ENCODE data around the gene TAGAP.

TAGAP gene

DNA sequence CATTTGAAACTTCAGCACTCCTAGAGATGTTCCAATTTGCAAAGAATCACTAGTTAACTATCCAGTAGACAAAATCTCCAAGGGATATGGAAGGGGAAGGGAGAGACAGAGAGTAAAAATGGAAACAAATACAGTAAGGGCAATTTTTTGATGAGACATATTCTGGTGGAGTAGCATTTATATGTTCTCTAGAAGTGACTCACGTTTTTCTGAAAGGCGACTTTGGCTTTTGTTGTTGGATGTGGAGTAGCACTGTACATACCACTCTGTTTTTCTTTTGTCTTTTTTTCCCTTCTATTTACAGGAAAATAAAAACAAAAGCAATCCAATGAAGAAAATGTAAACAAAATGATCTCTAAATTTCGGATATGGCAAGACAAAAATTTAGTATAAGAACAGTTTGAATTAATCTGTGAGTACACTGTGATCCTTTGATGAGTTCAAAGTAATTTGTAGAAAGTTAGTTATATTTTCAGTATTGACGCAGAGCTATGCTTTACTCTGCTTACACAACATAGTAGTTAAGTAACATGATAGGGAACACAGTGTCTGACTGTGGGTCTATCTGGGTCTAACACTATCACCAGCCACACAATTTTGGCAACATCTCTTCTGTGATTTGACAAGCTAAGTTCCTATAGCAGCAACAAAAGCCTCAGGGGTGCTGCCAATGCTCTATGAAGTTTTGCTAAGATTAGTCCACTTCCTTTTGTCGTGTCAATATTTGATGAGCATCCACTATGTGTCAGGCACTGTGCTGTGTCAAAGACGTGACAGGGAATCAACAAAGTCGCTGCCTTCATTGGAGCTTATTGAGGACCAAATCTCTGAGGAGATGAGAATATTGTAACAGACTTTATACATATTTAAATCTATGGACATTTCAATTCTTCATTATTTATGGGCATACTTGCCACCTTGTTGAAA is 27.3 kb upstream of the TAGAP start:
- DNase-seq (ENCODE audit: low read depth): no peak

DNA sequence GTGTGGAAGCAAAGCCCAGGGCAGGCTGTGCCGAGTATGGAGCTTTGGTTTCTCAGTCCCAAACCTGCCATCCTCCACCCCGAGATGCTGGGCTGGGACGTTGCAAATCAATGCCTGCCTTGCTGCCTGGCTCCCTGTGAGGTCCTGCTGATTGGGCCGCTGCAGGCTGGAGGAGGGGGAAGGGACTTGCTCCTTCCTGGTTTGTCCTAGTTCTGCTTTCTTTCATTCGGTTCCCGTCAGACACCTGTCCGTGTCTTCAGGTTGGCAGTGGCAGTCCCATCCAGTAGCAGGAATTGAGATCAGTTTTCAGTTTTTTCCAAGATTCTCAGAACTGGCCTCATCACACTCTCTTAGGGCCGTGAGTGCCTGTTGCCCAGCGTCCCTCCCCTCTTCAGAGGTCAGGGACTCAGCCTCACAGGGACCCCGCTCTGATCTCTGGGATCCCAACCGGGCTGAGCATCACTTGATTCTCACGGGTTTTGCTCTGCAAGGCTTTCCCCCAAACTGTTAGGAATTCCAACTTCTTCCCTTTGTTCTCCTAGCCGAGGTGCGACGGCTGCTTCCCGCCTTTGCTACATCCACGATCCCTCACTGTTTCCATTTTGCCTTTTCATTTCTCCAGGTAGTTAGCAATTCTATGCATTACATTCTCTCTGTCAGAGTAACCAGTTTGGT is 24.2 kb upstream of the TAGAP start:
- DNase-seq (ENCODE audit: low read depth): no peak

DNA sequence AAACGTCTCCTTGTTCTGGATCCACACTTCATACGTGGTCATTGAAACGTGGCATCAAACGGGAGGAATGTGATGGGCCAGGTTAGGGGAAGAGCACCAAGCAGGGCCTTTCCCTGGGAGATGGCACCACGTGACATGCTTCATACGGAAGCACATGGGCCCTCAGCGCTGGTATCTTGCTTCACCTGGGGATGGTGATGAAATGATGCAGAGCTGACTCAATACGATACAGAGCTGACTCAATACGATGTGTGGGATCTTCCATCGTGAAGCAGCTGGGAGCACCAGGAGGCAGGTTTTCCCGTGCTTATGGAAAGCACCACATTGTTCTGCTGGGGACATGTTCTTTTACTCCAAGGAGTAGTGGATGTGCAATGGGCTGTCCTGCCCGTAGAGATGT is 22.5 kb upstream of the TAGAP start:
- no peak for DNase-seq (ENCODE audit: low read depth)

DNA sequence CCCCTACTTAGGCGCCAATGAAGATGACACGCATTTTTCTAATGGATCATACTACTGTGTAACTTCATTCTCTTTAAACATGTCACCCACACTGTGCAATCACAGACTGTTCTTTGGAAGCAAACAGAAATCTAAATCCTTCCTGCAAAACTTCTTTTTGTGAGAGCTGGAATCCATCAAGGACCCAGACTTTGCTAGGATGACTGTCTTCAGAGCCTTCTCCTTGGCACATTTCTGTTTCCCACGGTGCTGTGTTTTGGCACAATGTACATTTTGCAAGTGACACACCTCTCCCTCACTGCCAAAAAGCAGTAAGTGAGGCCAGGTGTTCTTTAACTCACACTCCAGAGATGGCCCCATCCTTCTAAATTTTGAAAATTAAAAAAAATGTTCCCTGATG is 21.7 kb upstream of the TAGAP start:
- DNase-seq (ENCODE audit: low read depth): no peak

DNA sequence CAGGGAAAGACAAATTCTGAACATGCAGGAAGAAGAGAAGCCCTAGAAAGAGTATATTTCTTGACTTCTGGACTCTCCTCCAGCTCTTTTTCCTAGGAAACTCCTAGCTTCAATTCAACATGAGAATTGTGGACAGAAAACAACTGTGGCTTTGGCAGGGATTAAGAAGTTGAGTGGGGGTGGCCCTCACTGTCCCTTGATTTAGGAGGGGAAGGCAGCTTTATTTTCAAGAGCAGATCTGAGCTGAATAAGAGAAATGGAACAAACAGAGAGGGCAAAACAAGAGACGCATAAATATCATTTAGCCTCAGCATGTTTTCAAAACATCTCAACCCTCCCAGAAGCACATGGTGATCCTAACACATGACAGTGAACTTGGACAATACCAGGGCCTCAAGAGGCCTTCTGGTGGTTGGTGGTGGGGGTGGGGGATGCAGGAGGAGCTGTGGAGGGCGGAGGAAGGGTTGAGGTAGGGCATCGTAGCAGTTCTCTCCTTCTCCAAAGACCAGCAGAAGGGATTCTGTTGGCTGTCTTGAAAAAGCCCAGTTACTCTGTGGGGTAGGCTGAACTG is 21.1 kb upstream of the TAGAP start:
- DNase-seq (ENCODE audit: low read depth): no peak

DNA sequence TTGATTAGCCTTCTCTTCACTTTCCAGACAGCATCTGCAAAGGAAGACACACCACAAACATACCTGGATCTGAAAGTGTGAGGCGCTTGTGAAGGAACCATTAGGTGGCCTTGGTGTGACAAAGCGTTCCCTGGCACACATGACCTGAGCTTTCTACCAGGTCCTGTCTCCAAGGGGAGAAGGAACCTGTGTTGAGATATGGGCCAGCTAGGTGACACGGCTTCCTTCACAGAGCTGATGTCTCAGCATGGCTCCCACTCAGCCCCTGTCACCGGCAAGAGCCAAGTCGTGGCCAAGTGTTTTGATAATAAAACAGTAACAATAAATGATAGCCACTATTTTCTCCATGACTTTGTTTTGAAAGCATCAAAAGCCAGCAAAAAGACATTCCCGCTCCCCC is 20.3 kb upstream of the TAGAP start:
- no peak for DNase-seq (ENCODE audit: low read depth)

DNA sequence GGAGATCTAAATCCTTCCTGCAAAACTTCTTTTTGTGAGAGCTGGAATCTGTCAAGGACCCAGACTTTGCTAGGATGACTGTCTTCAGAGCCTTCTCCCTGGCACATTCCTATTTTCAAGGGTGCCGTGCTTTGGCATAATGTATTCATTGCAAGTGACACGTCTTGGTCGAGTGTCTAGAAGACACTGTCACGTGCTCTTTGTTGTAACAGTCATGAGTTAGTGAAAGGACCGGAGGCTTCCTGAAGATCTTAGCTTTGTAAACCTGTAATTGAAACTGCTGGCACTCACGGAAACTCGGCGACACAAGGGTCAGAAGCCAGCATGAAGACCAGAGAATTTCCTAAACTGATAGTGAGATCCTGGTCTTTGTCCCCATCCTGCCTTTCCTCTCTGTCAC is 19.7 kb upstream of the TAGAP start:
- DNase-seq (ENCODE audit: low read depth): no peak

DNA sequence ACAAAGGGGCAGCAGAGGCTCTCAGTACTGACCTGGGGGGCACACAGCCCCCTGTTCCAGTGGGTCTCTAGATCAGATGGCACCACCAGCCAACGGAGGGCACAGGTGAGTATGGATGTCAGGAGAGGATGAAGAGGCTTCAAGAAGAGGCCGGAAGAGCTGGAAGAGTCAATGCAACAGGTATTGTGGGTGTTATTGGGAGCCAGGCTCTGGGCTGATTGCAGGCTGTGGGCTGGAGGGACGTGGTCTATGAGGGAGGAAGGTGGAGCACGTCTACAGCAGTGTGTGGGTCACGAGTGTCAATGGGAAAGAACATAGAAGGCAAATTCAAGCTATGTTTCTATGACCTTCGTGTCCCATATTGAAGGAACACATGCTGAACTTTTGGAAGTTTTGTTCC is 18.8 kb upstream of the TAGAP start:
- no peak for DNase-seq (ENCODE audit: low read depth)

DNA sequence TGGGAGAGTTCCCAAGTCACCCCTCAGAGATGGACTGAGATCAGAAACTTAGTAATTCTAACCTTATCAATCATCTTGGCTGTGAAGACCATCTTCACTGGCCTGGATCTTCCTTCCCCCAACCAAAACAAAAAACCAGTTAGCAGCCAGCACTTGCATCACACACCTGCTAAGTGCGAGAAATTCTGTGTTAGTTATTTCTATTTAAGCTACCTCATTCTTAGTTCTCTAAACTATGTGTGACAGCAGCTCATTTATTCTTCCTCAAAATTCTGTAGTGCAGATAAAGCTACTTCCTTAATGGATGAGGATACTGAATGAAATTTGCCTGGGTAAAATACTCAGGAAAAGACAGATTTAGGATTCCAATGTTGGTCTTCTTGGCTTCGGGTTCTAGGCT is 18.2 kb upstream of the TAGAP start:
- no peak for DNase-seq (ENCODE audit: low read depth)

DNA sequence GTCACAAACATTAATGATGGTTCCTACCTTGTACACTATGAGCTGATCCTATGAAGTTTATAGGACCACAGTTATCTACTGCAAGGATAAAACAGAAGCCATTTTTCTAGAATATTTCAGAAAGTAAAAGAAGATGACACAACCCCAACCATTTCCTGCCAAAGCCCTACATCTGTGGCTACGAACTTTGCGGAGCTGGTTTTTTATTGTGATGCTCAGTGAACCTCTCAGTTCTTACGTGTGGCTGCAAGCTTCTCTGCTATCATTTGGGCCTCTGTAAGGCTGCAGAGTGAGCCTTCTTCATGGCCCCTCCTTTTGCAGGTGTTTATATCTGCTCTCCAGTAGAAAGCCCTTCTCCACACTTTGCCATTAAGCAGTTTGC is 17.8 kb upstream of the TAGAP start:
- no peak for DNase-seq (ENCODE audit: low read depth)

DNA sequence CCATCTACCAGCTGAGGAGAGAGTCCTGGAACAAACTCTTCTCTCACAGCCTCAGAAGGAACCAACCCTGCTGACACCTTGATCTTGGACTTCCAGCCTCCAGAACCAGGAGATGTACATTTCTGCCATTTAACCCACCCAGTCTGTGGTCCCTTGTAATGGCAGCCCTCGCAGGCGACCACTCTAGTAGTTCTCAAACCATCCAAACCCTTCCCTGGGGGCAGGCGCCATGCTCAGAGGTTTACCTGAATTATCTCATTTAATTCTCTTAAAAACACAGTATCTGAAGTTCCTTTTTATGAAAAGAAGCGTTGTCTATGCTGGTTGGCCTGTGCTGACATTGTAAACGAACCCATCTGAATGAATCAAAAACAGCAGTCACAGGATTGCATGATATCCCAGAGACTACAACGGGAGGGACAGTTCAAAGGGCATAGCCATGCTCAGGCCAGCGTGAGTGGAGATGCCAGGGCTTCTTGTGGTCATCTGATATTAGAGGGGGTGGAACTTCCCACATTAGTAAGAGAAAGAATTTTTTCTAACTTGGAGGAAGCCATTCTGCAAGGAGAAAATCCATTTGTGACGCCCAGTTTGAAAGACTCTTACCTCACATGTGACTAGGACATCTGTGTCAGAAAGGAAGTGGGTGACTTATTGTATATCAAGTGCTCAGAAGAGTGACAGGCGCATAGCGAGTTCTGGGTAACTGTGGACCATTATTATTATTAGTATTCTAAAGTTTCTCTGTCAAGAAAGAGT is 17.2 kb upstream of the TAGAP start:
- no peak for DNase-seq (ENCODE audit: low read depth)

DNA sequence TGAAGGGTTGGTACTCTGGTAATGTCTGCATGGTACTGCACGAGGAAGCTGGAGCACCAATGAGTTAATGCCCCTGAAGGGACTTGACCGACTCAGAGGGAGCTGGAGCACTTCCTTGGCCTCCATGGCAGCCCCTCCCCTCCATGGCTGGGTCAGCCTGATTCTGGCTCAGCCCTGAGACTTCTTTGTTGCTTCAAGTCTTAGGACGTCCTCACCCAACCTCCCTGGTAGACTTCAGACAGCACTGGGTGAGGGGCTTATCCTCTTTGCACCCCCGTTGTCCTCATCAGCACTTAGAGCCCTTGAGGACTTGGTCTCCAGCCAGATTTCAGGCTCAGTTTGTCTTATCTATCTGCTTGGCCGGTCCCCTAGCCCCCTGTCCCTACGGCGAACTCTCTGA is 16.4 kb upstream of the TAGAP start:
- DNase-seq (ENCODE audit: low read depth): no peak

DNA sequence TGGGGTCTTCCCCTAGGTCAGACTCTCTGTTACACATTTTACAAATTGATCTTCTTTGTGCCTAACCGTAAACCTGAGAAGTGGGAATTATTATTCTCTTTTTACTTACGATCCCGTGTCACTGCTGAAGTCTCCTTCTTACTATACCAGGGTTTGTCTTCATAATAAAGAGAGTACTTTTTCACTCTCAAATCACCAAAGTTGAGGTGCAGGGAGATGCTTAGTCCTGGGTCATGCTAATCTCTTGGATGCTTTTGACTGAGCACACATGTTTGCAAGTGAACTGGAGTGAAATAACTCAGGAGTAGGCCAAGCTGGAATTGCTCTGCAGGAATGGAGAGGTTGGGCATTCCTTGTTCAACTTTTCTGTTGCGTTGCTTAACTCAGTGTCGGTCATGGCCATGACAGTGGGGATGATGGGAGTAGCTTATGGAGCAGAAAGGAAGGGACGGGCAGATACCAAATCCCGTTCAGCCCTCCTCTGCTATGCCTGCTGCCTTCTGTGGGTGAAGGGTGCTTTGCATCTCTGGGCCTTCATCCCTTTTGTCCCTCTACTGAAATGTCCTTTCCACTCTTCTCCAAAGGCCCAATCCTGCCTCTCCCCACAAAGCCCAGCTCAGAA is 15.2 kb upstream of the TAGAP start:
- no peak for DNase-seq (ENCODE audit: low read depth)

DNA sequence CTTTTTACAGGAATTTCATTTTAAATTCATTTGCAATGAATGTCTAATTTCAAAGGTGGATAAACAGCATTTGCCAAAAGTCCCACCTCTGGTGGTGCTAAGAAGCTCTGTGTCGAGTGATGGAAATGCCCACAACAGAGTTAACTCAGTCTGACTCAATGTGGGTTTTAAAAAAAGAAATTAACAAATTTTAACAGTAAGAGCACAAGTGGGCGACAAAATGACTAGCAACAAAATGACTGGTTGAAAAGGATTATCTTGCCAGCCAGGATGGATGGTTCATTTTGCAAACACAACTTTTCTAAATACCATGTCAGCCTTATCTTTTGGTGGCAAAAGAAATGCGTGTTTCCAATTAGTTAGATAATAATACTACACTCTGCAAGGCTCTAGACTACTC is 14.3 kb upstream of the TAGAP start:
- no peak for DNase-seq (ENCODE audit: low read depth)

DNA sequence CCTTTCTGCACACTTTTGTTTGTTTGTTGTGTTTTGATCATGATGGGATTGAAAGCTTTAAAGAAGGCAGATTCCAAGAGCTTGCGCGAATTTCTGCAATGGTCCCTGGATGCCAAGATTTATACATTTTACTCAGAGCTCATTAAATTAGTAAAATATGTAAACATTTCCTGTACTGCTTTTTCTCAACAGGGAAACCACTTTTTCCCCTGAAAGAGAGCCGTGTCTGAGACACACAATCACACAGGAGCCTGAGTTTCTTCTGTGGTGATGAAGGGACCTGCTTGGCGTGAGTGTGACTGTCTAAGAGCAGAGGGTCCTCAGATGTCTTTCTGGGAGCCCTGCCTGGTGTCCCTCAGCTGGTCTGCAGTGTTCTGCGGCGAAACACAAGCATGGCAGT is 12.1 kb upstream of the TAGAP start:
- DNase-seq (ENCODE audit: low read depth): no peak

DNA sequence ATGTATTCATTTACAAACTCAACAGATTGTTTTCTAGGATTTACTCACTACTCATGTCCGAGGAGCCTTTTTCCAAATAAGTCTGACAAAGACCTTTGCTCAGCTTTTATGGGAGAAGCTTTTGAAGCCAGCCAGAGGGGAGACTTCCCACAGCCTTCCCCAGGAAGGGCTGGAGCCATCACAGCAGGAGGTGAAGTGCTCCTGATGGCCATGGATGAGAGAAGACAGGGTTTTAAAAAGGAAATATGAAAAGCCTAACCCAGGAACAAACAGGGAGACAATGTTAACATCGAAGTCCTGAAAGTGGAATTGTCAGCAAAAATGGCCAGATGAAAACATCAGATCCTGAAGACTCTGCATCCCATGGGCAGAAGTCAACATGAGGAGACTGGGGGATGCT is 11.6 kb upstream of the TAGAP start:
- no peak for DNase-seq (ENCODE audit: low read depth)

DNA sequence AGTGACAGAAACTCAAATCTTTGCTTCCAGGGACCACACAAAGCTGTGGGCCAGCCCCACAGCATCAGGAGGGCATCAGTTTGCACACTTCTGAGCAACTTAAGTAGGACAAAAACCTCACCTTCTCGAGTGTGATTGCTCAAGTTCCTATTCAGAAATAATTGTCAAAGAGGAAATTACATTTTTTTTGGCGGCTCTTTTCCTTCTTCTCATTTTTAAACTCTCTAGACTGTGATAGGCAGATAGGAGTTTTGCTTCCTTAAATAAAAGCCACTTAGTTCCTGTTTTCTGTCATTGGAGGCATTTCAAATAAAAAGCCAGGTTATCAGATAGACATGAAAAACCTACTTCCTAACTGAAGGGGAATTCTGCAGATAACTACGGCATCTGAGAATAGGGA is 11.2 kb upstream of the TAGAP start:
- no peak for DNase-seq (ENCODE audit: low read depth)

DNA sequence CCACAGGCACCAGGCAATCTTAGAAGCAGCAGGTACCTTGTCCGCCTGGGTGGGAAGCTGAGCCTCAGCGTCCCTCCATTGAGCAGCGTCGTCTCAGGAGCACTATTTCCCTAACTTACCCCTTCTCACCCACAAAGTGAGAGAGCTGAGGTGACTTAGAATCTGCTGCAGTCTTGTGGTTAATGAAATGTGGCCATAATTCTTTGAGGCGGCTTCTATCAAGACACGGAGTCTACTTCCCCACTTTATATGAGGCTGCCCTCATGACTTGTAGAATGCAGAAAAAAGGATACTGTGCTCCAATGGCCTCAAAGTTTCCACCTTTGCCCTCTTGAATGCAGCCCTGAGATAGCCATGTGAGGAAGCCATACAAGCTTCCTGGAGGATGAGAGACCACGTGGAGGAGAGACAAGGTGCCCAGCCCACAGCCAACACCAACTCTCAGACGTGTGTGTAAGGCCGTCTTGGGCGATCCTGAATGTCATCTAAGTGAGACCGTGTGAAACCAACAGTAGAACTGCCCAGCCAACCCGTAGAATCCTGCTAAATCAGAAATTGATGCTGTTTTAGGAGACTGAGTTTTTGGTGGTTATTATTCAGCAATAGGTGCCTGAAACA is 9.1 kb upstream of the TAGAP start:
- DNase-seq (ENCODE audit: low read depth): no peak

DNA sequence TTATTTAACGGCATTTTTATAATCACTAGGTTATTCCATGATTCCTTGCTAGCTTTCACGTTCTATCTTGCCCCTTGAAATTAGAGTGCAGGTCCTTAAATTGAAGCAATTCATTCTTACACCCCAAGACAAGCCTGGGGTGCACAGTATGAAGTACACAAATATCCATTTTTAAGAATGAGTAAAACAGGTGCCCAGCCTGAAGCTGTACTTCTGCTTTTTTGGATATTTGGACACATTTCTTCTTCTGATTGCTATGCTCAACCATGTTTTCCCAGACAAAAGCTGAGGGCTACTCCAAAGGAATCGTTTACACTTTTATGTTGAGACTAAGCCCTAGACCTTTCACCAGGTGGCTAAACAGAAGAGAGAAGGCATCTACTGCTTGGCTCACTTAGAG is 7.9 kb upstream of the TAGAP start:
- no peak for DNase-seq (ENCODE audit: low read depth)

DNA sequence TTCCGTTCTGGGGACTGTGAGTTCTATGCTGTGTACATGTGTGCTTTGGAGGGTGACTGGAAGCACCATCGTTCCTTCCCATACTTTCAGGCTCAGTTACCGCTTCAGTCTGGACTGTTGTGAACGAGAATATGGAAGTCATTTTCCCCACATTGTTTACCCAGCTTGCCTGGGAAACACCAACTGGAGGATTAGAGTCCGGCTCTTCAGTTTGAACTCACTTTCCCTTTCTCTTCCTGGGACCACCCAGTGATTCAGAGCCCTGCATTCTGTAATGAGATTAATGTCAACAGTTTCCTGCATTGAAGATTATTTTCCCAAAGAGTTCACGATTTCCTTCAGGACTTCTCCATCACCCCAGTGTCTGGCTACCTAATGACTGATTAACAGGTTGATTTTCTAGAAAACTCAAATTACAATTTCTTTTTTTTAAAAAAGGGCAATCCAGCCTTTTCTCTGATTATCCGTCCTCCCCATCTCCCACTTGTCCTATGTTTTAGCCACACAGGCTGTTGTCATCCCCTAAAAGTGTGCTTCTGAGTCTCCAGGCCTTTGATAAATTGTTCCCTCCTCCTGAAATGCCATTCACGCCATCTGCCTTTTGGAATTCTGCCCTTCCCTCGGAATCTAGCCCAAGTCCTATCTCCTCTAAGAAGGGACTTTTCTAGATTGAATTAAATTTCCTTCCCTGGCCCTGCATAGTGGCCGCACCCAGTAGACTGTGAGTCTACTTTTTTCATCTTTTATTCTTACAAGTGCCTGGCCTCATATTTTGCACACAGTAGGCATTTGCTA is 3.3 kb upstream of the TAGAP start:
- no peak for DNase-seq (ENCODE audit: low read depth)

DNA sequence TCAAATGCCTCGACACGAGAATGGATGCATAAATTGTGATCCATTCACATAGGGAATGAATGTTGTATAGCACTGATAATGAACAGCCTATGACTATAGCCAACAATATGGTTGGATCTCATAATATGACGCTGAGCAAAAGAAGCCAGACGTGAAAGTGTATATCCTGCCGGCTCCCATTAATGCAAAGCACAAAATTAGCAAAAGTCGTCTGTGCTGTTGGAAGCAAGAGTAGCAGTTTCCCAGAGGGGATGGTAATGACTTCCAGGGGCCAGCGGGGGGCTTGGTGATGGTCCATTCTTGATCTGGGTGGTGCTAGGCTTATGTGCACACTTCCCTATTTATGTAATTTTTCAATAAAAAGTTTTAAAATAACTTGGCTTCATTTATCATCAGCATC is 1.0 kb upstream of the TAGAP start:
- DNase-seq (ENCODE audit: low read depth): no peak

Data from stimulated activated CD8-positive, alpha-beta memory T cell treated with anti-CD3 and anti-CD28 coated beads, Interleukin-12 subunit alpha, Interleukin-12 subunit beta, amount 100 ng/mL, for 1 hour (primary cell).